GM18526 (cell line): ENCODE results near the gene EYS.

Experiments used
- POLR2A ChIP-seq: IDR thresholded peaks from 3 replicates; pipeline ENCODE4 v1.6.1; 2011; ENCODE audit not compliant: insufficient read length; ENCODE audit errors: extremely low read depth

EYS gene

DNA sequence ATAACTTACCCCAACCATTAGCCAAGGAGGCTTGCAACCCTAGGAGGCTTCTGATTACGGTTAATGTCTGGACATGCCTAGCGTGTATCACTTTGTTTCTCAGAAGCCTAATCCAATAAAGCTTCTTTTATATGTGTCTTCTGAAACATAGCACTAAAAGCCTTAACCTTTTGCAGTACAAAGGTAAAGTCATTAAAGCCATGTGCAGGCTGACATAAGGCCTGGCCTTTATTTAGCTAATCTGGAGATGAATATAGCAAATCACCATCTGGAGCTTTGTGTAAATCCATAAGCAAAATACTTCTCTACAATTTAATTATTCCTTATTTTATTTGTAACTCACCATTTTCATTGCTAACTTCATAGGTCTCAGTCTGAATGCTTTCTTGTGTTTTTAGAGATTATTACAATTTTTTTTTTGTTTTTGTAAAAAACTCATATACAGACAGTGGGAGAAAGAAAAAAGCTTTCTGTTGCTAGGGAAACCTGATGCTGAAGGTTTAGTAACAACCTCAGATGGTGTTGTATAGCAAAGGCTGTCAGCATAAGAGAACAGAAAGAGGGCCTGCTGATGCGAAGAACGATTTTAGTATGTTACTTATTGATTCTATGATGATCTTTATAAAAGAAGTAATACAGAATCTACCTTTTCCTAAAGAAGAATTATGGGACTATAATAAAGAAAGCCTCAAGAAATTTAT lies at the start of gene EYS:
TSS of gene EYS (minus strand) at position 101 of the 701 bp plus-strand sequence. CDS start 211,816 bp downstream, outside the sequence.
- no peak for TF ChIP-seq POLR2A

DNA sequence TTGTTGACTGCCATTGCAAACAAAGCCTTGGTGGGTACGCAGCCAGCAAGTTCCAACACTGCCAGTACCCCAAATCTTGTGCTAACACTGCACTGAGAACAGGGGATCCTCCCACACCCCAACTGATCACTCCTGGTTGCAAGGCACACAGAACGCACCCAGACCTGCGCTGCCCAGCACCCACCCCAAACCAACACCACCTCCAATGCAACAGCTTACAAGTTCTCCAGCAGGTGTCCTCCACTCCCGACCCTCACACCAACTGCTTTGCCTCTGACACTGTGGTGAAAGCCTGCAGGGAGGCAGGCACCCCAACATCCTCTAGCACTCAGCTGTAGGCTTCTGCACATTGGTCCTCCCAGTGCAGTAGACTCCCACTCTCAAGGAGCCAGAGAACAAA lies 39.3 kb upstream of the EYS start:
- no peak for TF ChIP-seq POLR2A

DNA sequence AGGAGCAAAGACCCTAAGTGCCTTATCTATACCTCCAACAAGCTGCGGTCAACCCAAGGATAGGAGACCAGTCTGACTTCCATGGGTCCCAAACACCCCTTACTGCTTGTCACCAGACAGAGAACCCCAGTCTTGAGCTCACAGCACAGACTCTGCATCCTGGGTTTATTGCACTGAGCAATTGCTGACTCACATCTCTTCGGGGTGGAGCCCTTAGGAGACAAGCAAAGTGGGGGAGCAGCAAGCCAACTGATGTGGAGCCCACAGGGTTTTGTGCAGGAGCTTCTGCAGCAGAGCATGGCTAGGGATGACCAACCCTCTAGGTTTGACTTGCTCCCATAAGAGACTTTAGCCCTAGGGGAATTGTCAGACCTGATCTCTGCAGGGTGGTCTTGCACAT lies 38.6 kb upstream of the EYS start:
- TF ChIP-seq POLR2A = no peak

DNA sequence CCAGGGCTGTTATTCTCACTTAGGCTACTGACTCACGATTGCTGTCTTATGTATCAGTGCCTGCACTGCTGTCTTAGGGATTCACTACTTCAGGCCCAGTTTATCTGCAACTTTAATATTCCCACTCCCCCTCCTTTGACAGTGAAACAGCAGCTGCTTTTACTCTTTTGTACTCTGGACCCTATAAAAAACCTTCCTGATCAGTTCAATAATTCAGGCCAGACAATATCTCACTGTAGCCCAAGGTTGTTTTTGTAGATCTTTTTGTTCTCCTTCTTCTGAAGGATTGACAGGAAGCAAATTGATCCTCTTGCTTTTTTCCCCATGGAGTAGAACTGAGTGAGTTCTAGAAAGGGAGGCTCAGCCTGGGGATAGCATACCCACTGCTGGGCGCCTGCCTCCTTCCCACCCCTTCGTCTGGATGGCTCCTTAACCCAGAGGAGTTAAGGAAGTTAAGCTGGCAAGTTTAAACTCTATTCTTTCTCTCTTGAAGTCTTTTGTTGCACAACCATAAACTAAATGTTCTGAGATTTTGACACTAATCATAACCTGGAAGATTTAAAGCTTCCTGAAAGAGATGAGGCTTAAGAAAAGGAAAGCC lies 22.0 kb upstream of the EYS start:
- TF ChIP-seq POLR2A = no peak

DNA sequence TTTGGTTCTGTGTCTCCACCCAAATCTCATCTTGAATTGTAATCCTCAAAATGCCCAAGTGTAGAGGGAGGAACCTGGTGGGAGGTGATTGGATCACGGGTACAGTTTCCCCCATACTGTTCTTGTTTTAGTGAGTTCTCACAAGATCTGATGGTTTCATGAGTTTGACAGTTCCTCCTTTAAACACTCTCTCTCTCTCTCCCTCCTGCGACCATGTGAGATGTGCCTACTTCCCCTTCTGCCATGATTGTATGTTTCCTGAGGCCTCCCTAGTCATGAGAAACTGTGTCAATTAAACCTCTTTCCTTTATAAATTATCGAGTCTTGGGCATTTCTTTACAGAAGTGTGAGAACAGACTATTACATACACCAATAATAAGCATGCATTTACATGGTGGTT lies 12.1 kb upstream of the EYS start:
- TF ChIP-seq POLR2A = no peak

DNA sequence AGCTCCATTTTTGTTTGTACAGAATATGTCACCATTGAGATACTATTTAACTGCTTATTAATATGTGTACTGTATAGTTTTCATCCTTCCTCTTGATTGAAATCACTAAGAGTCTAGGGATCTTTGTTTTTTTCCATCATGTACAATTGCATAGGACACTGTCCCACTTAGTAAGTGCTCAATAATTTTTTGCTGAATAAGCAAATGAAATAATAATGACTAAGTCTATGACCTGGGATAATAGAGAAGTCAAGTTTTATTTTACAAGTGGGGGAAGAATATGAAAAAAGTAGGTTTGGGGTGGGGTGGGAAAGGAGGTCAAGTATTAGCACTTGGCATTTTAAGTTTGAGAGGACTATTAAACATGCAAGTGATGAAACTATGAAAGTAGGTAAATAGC lies 4.5 kb upstream of the EYS start:
- no peak for TF ChIP-seq POLR2A

DNA sequence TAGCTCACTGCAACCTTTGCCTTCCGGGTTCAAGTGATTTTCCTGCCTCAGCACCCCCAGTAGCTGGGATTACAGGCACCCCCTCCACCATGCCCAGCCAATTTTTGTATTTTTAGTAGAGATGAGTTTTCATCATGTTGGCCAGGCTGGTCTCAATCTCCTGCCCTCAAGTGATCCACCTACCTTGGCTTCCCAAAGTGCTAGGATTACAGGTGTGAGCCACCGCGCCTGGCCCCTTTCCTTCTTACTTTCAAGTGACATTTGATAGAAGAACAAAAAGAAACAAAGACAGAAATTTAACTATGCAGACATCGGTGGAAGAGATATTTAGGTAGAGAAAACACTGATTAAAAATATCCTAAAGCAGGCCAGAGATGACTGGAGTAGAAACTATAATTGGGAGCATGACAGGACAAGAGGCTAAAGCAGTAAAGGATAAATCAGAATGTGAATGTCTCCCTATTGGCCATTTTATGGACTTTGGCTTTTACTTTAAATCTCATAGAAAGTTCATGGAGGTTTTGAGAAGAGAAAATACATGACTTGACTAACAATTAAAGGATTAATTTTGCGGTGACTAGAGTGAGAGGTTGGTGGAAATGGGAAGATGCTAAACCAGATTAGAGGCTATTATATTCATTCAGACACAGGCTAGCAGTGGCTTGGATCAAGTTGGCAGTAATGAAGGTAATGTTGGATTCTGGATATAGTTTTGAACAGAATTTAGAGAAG lies 2.2 kb upstream of the EYS start:
- TF ChIP-seq POLR2A = no peak

DNA sequence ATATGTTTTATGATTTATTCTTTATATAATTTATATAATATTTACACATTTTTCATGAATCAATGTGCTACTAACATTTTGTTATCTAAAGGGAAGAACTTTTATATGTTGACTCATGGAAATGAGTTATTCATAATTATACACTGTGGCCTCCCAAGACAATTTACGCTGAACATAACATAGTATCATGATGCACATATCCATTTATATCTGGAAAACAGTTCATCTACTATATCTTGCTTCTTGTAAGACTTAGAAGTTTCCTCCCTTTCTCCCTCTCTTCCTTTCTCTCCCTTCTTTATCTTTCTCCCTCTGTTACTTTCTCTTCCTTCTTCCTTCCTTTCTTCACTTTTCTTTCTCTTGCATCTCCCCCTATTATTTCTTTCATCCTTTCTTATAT lies 1.1 kb upstream of the EYS start:
- TF ChIP-seq POLR2A = no peak

DNA sequence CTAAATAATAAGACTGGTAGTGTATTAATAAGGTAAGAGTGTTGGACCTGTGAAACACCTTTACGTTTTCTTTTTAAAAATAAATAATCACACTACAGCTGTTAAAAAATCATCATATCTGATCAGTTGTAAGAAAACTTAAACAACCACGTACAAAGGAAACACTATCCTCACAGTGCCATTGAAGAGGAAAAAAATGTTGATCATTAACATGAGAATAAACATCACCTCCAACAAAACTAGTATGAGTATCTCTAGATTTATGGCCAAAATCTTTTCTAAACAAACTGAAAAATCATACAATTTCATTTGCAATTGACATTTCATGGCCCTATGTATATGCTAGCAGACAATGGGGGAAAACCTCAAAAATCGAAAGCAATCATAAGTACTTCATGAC lies 590 bp downstream of the EYS start:
- no peak for TF ChIP-seq POLR2A

DNA sequence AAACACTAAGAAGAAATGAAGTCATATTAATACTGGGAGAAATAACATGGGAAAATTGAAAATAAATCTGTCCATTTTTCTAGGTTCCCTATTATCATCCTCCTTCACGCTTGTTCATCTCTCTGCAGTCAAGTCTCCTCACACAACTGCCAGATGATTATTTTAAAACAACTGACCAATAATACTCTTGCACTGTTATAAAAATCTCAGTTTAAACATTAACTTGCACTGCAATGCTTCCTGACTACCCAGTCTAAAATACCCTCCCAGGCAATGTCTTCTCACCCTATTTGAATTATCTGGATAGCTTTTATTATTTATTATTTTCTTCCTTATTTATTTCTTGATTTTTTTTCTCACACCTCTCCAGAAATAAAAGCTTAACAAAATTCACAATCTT lies 5.7 kb downstream of the EYS start:
- no peak for TF ChIP-seq POLR2A

DNA sequence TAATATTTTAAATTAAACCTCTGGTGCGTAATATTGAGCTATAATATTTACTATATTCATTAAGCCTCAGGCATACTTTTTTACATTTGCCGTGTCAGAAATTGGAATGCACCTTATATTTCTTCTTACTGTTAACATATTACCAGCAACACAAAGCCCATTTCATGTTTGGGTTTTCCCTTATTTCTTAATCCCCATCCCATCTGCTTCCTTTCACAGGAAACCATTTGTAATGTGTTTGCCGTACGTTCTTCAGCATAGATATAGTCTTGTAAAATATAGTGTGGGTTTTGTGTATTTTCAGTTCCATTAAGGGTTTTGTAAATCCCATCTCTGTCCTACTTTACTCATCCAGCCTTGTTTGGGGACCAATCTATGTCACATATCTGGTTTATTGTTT lies 6.5 kb downstream of the EYS start:
- no peak for TF ChIP-seq POLR2A

DNA sequence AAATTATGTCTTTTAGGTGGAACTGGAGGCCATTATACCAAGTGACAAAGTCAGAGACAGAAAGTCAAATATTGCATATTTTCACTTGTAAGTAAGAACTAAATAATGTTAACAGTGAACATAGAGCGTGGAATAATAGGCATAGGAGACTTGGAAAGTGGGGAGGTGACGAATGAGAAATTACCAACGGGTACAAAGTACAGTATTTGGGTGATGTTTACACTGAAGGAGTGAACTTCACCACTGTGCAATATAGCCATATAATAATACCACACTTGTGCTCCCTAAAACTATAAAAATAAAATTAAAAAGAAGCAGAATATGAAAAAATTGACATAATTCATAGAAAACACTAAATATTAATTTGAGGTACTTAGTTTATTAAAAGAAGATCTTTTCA lies 14.9 kb downstream of the EYS start:
- TF ChIP-seq POLR2A = no peak

DNA sequence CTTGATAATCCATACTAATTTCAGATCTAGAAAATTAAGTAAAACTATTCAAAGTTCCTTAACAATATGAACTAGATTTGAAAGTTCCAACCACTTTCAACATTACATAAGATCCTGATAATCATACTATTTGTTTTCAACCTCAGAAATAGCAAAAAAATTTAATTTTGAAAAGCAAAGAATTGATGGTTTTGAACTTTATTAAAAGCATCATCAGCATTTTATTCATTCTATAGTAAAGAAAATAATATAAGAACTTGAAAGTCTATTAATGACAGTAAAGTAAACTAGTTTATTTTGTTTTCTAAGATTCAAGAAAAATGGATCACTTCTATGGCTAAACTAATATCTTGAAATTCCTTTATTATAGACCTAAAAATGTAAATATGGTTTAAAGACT lies 26.8 kb downstream of the EYS start:
- TF ChIP-seq POLR2A = no peak

DNA sequence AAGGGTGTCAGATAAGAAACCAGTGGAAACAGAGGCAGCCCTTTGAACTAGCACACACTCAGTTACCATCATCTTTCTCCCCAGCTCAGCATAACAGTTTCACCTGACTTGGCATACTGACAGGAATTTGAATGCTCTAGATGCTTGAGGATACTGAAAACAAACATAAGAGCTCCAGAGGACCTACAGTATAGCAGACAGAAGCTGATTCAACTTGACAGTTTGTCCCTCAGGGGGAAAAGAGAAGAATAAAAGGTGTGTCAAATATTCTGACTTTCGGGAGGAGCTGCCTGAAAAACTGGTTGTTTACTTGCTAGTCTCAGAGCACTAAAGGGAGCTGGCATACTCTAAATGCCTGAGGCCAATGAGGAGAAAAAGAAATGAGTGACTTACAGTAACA lies 35.1 kb downstream of the EYS start:
- TF ChIP-seq POLR2A = no peak

DNA sequence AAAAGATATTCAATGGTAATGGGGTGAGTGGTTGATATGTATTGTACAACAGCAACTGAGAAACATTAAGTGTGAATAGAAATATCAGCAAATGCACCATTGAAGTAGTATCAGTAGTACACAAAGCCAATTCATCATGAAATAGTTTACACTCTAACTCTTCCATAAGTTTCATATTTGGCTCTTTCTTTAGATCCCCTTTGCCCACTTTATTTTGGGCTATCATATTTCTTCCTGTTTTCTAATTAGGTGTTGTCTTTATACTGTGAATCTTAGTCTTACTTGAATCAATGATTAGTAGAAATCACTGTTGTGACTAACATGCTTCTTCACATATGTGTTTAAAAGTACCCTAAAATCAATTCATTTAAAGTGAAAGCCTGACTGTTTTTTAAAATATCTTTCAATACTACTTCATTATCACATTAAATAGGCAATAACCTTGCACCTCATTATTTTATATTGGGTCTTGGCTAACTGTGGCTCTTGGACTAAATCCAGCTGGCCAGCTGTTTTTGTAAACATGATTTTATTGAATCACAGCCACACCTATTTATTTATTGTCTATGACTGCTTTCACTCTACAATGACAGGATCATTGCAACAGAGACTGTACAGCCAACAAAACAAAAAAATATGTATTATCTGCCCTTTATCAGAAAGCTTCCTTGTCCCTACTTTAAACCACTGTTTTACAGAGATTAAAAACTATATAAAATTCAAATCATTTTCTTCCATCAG lies 38.9 kb downstream of the EYS start:
- no peak for TF ChIP-seq POLR2A

DNA sequence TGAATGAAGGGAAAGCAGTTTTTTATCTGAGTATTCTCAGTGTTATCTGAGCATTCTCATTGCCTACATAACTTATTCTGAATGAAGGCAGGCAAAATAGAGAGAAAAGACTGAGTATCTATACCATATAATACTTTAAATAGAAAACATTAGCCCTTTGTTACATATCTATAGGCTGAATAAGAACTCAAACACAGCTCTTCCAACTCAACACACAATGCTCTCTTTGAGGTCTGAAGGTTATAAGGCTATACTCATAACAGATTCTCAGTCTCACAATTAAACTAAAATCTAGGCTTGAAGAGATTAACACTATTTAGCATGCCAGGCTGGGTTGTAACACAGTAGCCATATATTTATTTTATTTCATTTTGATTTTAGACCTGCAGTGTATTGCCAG lies 56.9 kb downstream of the EYS start:
- TF ChIP-seq POLR2A = no peak
